Fibroblast of skin of right biceps (primary cell): ENCODE measurements around the gene RLN1.
A peak's percentile ranks its signal among the peaks of the same experiment; 100 is the strongest.
"Not testable (repeated sequence)": the region's sequence is repeated elsewhere in the genome, so short reads cannot be mapped to it uniquely, and the experiment has no call there.

Experiments used
- DNase-seq: peaks from one replicate; pipeline ENCODE4 v3.0.0-alpha.2; 2013

The RLN1 gene, protein sequence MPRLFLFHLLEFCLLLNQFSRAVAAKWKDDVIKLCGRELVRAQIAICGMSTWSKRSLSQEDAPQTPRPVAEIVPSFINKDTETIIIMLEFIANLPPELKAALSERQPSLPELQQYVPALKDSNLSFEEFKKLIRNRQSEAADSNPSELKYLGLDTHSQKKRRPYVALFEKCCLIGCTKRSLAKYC

DNA sequence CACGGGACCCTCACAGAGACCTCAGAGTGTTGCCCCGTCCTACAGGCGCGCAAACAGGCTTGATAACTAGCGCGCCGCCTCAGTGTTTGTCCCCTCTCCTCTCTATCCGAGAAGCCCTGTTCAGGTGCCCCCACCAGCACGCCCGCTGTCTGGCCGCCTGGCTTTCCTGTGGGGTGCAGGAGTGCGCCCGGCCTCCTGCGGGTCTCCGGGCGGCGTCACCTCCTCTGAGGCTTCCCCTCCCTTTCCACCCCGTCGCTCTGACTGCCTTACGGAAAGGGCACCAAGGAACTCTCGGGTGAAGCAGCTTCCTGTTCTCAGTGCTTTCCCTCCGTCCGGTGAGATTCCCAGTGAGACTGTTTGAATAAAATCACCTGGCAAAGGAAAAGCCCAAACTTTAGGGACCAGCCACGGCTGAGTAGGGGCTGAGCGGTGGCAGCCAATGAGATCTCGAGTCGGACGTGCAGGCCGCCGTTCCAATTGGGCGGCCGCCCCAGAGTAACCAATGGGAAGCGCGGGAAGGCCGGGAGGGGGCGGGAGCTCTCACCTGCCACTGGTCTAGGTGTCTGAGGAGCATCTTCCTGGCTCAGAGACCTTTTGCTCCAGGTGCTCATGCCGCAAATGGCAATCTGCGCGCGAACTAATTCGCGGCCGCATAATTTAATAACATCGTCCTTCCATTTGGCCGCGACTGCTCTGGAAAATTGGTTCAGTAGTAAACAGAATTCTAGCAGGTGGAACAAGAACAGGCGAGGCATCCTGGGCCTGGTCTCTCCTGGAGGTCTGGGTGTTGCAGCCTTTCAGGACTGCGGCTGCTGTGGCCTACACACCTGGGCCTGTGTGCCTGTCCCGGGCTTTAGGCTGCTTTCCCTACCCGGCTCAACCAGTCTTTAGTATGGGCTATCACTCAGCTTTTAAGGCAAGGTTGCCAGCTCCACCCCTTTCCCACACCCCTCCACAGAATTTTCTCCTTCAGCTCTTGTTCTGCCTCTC, at the start of gene RLN1:
Gene RLN1 (minus strand): TSS at position 885 of the 990 bp plus-strand sequence. CDS start 130 bp downstream, at position 755.
- not testable (repeated sequence) for DNase-seq

- peak; percentile 92 for DNase-seq
Observed at GRCh38 chr9:5389109-5389732, 49.5 kb upstream of the RLN1 start.

DNA sequence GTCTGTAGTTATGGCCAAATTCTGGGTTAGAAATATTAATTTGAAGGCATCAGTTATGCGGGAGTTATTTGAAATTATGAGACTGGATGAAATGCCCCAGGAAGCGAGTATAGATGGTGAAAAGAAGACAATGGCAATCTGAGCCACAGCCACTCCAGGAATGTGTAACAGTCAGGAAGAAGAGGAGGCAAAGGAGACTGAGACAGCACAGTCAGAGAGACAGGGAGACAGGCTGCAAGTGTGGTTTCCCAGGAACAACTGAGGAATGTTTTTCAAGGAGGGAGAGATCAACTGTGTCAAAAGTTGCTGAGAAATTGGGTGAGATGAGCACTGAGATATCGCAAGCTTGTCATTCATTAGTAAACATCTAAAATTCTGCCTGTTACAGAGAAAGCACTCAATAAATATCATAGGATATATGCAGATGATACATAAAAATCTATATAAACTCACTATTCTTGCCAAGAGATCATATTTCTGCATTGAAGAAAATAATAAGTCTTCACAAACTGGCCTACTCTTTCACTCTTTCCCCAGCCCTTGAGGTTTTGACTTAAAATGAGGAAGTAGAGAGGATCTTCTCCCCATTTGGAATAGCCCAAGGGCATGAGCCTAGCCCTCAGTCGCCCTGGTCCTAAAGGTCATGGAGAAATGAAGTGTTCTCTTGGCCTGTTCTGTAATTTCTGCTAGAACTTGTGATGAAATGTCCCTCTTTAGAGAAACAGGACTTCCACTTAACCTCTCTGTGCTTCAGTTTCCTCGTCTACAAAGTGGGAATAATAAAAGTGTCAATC, 48.5 kb upstream of the RLN1 start:
- peak; percentile 70 for DNase-seq

DNA sequence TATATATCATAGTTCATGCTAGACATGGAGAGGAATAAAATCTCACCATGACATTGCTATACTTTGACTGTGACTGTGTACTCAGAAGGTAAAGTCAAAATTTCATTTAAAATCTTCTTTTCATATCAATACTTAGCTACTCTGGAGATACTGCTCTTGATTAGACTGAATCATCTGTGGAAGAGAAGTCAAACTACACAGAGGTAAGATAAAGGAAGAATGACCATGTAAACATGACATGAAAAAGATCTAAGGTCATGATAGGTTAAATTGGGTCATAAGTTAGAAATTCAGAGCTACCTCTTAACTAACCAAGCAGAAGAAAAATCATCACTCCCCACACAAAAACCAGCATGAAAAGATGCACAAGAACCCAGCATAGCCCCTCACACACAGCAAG, 44.8 kb upstream of the RLN1 start:
- DNase-seq: no peak

- DNase-seq: no peak
Observed at GRCh38 chr9:5382479-5382878, 42.8 kb upstream of the RLN1 start.

DNA sequence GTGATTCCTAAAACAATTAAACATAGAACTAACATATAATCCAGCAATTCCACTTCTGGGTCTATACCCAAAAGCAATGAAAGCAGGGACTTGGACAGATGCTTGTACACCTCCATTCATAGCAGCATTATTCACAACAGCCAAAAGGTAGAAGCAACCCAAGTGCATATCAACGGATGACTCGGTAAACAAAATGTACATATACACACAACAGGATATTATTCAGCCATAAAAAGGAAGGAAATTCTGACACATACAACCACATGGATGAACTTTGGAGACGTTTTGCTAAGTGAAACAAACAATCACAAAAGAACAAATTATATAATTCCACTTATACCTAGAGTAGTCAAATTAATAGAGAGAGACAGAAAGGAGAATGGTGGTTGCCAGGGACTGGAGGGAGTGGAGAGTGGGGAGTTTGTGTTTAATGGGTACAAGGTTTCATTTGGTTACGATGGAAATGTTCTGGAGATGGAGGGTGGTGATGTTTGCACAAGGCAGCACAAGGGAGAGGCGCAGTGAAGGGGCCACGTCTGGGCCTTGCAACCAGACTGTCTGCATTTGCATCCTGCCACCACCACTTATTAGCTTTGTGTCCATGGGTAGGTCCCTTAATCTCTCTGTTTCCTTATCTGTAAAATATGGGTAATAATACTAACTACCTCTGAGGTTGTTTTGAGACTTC, 36.3 kb upstream of the RLN1 start:
- no peak for DNase-seq

GRCh38 chr9:5375091-5375490, 35.4 kb upstream of the RLN1 start:
- no peak for DNase-seq

DNA sequence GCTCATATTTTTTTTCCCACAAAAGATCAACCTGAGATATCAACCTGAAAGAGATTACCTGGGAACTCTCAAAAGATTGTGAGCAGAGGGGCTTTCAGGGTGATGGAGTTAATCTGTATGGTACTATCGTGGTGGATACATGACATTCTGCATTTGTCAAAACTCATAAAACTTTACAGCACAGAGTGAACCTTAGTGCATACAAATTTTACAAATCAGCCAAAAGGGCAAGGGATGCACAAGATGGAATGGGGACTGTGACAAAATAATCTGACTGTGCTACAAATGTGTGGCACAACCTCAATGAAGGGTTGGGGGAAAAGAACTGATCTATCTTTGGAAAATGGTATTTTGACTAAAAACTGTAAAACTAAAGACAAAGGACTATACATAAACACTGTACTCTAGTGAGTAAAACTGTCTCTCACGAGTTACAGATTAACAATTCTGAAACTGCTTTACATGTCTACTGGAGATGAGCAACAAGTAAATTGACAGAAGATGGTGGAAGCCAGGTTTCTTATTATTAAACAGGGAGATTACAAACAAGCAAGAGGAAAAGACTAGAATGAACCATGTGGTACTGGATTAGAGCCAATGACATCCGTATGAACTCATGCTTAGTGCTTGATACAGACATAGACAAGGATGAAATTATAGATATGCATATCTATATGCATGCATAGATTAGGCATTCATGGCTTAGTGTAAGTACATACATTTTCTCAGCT, 24.8 kb upstream of the RLN1 start:
- DNase-seq: peak; percentile 17

- peak; percentile 9 for DNase-seq
Observed at GRCh38 chr9:5361326-5362010, 21.8 kb upstream of the RLN1 start.

- DNase-seq: no peak
Observed at GRCh38 chr9:5360341-5360740, 20.7 kb upstream of the RLN1 start.

DNA sequence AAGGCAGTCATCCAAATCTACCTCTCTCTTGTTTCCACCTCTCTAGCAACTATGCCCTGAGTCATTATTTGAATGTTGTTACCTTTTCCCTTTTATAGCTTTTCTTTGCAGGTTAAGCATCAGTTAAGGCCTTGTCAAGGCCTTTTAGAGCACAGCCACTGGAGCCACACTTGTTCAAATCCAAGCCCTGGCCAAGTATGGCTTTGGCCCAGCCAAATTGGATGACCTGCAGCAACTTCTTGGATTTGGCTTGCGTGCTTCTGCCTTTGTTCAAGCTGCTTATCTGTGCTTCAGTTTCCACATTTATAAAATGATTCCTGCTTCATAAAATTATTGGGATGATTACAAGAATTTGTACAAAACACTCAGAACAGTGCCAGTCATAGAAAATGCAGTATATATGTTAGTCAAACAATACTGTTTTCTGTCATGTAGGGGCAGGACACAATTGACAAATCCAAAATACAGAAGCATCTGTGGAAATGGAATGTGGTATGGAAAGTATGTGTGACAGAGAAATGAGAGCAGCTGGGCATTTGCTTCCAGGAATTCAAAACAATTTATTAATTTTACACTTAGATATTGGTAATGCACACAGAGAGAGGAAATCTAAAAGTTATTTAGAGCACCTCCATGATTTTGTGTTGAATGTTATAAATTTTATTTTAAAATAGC, 17.9 kb upstream of the RLN1 start:
- no peak for DNase-seq

- no peak for DNase-seq
Observed at GRCh38 chr9:5355817-5356216, 16.1 kb upstream of the RLN1 start.

GRCh38 chr9:5355226-5355625, 15.6 kb upstream of the RLN1 start:
- DNase-seq: no peak

GRCh38 chr9:5354184-5354583, 14.5 kb upstream of the RLN1 start:
- DNase-seq: no peak

- no peak for DNase-seq
Observed at GRCh38 chr9:5352637-5353248, 13.1 kb upstream of the RLN1 start.

DNA sequence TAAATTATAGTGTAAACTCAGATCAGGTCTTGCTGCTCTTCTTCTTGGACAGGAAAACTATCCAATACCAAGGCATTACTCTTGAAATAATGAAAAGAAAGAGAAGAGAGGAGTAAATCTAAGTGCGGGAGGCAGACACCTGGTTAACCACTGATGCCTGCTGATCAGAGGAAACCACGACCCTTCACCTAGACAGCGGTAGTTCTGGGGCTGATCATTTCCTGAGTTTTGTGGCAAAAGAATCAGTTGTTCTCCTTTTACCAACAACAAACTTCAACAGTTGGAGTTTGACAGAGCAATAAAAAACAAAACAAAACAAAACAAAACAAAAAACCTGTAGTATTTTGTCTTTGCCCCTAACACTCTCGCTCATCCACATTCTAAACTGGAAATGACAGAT, 3.0 kb downstream of the RLN1 start:
- no peak for DNase-seq

DNA sequence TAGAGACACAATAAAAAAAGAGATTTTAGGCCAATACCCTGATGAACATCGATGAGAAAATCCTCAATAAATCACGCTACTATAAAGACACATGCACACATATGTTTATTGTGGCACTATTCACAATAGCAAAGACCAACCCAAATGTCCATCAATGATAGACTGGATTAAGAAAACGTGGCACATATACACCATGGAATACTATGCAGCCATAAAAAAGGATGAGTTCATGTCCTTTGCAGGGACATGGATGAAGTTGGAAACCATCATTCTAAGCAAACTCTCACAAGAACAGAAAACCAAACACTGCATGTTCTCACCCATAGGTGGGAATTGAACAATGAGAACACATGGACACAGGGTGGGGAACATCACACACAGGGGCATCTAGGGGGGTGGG, 8.4 kb downstream of the RLN1 start:
- DNase-seq: not testable (repeated sequence)

DNA sequence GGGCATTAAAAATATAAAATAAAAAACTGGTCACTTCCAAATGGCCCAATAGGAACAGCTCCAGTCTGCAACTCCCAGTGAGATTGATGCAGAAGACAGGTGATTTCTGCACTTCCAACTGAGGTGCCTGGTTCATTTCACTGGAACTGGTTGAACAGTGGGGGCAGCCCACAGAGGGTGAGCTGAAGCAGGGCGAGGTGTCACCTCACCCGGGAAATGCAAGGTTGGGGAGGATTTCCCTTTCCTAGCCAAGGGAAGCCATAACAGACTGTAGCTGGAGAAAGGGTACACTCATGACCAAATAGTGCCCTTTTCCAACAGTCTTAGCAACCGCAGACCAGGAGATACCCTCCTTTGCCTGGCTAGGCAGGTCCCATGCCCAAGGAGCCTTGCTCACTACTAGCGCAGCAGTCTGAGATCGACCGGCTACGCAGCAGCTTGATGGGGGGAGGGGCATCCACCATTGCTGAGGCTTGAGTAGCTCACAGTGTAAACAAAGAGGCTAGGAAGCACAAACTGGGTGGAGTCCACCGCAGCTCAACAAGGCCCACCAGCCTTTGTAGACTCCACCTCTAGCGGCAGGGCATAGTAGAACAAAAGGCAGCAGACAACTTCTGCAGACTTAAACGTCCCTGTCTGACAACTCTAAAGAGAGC, 12.7 kb downstream of the RLN1 start:
- peak; percentile 12 for DNase-seq

GRCh38 chr9:5326187-5326586, 13.5 kb downstream of the RLN1 start:
- DNase-seq: no peak
